Measurements from ENCODE around the gene INTS6. TPM values are rescaled to one million over a fixed set of nuclear protein-coding genes. Genes with fewer than 3 reads are reported as not detected.

Gene INTS6
- total RNA-seq, 4 donors from 2014 or later: 34.3 to 56.9 (median 53.0) TPM

DNA sequence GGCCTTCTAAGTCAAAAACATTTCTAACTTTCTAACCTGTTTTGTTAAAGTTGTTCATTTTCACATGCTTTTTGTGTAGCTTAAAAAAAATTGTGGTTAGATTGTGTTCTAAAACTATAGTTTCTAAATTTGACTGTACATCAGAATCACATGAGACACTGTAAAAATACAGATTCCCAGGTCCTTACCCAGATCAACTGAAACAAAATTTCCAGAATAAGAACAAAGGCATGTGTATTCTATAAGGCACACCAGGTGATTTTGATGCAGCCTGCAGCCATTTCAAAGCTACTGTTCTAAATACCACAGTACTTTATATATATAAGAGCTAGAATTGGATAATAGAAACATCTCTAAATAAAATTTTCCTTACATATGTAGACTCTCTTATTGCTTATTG, 29.1 kb downstream of the INTS6 start:
- H3K9me3 ChIP-seq: no peaks in the 10 kb centered on the region
- TF ChIP-seq POLR2A (IDR thresholded peaks at IDR 0.05): no peak
- TF ChIP-seq, protein P1, sequence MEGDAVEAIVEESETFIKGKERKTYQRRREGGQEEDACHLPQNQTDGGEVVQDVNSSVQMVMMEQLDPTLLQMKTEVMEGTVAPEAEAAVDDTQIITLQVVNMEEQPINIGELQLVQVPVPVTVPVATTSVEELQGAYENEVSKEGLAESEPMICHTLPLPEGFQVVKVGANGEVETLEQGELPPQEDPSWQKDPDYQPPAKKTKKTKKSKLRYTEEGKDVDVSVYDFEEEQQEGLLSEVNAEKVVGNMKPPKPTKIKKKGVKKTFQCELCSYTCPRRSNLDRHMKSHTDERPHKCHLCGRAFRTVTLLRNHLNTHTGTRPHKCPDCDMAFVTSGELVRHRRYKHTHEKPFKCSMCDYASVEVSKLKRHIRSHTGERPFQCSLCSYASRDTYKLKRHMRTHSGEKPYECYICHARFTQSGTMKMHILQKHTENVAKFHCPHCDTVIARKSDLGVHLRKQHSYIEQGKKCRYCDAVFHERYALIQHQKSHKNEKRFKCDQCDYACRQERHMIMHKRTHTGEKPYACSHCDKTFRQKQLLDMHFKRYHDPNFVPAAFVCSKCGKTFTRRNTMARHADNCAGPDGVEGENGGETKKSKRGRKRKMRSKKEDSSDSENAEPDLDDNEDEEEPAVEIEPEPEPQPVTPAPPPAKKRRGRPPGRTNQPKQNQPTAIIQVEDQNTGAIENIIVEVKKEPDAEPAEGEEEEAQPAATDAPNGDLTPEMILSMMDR (IDR thresholded peaks at IDR 0.05): no peak
- no peak for DNase-seq
- no peak overlapping the region for H3K27ac ChIP-seq
- no peaks in the 10 kb centered on the region for H3K36me3 ChIP-seq
- no peak overlapping the region for H3K4me3 ChIP-seq
- H3K4me1 ChIP-seq: no peaks in the 10 kb centered on the region
- H3K27me3 ChIP-seq: no peaks in the 10 kb centered on the region
- intact Hi-C loops (cut with DNase I; ENCODE audit: low total_unique reads): no loop called here

DNA sequence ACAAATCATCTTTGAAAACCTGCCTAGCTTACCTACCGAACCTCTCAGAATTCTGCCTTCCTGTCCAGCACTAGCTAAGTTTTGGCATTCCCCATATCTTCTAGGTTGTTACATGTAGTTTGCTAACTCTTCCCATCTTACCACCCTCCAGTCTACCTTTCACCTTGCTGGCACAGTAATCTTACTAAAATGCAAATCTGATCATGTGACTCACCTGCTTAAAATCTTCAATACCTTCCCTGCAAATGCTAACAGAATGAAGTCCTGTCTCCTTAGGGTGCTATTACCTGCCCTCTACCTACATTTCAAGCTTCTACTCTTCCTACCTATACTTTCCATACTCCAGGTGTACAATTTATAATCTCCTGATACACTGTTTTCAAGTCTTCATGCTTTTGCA, 30.4 kb downstream of the INTS6 start:
- intact Hi-C loops (cut with DNase I; ENCODE audit: low total_unique reads): no loop called here
- no peak for DNase-seq
- Histone ChIP-seq H3K27me3 (no peaks in the 10 kb centered on the region), H3K9me3 (no peaks in the 10 kb centered on the region), H3K4me1 (no peaks in the 10 kb centered on the region), H3K4me3 (no peak overlapping the region), H3K27ac (no peak overlapping the region), H3K36me3 (no peaks in the 10 kb centered on the region)
- TF ChIP-seq, protein P1 (IDR thresholded peaks at IDR 0.05): no peak
- no peak for TF ChIP-seq POLR2A (IDR thresholded peaks at IDR 0.05)

- intact Hi-C loops (cut with DNase I; ENCODE audit: low total_unique reads): no loop called here
- Histone ChIP-seq H3K4me1 (no peaks in the 10 kb centered on the region), H3K27ac (no peak overlapping the region), H3K9me3 (no peaks in the 10 kb centered on the region), H3K27me3 (no peaks in the 10 kb centered on the region), H3K36me3 (no peaks in the 10 kb centered on the region), H3K4me3 (no peak overlapping the region)
- no peak for DNase-seq
- TF ChIP-seq, protein P1 (IDR thresholded peaks at IDR 0.05): no peak
- no peak for TF ChIP-seq POLR2A (IDR thresholded peaks at IDR 0.05)
Observed at GRCh38 chr13:51420681-51421490, 31.9 kb downstream of the INTS6 start.

GRCh38 chr13:51419001-51419636, 33.7 kb downstream of the INTS6 start:
- H3K4me1 ChIP-seq: no peaks in the 10 kb centered on the region
- intact Hi-C loops (cut with DNase I; ENCODE audit: low total_unique reads): no loop called here
- TF ChIP-seq, protein P1 (IDR thresholded peaks at IDR 0.05): no peak
- no peak for TF ChIP-seq POLR2A (IDR thresholded peaks at IDR 0.05)

DNA sequence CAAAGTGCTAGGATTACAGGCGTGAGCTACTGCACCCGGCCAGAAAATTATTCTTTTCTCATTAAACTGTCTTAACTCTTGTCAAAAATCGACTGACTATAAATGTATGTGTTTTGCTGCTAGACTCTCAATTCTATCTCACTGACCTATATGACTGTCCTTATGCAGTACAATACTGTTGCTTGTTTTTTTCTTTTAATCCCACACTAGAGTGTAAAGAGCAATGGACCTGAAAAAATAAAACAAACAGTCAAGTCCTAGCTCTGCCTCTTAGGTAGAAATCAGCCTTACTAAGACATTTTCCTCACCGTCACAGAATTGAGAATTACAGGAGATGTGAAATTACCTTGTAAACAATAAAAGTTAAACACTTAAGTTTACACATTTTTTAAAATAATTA, 35.1 kb downstream of the INTS6 start:
- Histone ChIP-seq H3K27me3 (no peaks in the 10 kb centered on the region), H3K27ac (no peak overlapping the region), H3K9me3 (no peaks in the 10 kb centered on the region), H3K4me3 (no peak overlapping the region), H3K4me1 (no peaks in the 10 kb centered on the region), H3K36me3 (no peaks in the 10 kb centered on the region)
- no peak for TF ChIP-seq POLR2A (IDR thresholded peaks at IDR 0.05)
- TF ChIP-seq, protein P1 (IDR thresholded peaks at IDR 0.05): no peak
- DNase-seq: no peak
- intact Hi-C loops (cut with DNase I; ENCODE audit: low total_unique reads): no loop called here

More at GRCh38 chr13:51419001-51419636, 33.7 kb downstream of the INTS6 start:
- no peaks in the 10 kb centered on the region for H3K9me3 ChIP-seq
- no peak for DNase-seq
- H3K27ac ChIP-seq: no peak overlapping the region
- no peak overlapping the region for H3K4me3 ChIP-seq
- no peaks in the 10 kb centered on the region for H3K36me3 ChIP-seq
- H3K27me3 ChIP-seq: no peaks in the 10 kb centered on the region
